HG03039 (cell line): Measurements from ENCODE around the gene SLC5A10.
"Not testable (repeated sequence)": the region's sequence is repeated elsewhere in the genome, so short reads cannot be mapped to it uniquely, and the experiment has no call there.

Experiments
- ATAC-seq: cut with Tn5 transposase; IDR thresholded peaks from one replicate; pipeline ENCODE4 v1.9.1; 2021; ENCODE audit warnings: mild to moderate bottlenecking, moderate library complexity; ENCODE audit not compliant: unreplicated experiment

Gene SLC5A10

GRCh38 chr17:19016297-19016696 lies 64.3 kb downstream of the SLC5A10 start:
- ATAC-seq: no peak

DNA sequence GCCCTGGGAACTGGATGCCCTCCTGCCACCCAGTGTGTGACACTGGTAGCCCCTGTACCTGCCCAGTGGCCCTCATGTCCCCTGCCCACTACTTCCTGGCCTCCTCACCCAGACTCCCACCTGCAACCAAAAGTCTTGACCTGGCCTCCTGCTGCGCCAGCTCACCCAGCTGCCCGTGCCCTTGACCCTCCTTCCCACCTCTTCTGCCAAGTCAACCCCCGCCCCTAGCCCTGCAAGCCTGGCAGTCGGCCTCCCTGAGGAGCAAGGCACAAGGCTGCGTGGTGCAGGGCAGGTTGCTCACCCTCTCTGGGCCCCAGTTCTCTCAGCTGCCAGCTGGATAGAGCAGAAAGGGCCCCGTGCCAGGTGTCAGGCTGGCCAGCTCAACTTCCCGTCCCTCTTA lies 64.9 kb downstream of the SLC5A10 start:
- ATAC-seq: no peak

DNA sequence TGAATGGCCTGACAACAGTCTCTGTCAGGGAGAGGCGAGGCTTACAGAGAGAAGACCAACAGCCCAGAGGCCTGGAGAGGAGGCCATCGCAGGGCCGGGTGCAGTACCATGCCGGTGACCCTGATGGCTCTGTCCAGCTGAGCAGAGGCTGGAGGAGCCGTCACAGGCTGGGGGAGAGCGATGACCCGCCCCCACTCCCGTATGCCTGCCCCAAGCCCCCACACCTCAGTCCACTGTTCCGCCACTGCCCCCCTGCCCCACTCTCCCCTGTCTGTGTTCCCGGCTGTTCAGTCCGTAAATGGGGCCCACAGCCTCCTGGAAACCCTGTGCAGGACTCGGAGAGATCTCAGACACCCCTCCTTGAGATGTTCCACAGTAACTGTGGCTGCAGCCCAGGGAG lies 65.4 kb downstream of the SLC5A10 start:
- ATAC-seq: no peak

- ATAC-seq: no peak
These were observed 66.0 kb downstream of the SLC5A10 start for GRCh38 chr17:19017804-19018599.

GRCh38 chr17:19018600-19018950 lies 66.6 kb downstream of the SLC5A10 start:
- no peak for ATAC-seq

DNA sequence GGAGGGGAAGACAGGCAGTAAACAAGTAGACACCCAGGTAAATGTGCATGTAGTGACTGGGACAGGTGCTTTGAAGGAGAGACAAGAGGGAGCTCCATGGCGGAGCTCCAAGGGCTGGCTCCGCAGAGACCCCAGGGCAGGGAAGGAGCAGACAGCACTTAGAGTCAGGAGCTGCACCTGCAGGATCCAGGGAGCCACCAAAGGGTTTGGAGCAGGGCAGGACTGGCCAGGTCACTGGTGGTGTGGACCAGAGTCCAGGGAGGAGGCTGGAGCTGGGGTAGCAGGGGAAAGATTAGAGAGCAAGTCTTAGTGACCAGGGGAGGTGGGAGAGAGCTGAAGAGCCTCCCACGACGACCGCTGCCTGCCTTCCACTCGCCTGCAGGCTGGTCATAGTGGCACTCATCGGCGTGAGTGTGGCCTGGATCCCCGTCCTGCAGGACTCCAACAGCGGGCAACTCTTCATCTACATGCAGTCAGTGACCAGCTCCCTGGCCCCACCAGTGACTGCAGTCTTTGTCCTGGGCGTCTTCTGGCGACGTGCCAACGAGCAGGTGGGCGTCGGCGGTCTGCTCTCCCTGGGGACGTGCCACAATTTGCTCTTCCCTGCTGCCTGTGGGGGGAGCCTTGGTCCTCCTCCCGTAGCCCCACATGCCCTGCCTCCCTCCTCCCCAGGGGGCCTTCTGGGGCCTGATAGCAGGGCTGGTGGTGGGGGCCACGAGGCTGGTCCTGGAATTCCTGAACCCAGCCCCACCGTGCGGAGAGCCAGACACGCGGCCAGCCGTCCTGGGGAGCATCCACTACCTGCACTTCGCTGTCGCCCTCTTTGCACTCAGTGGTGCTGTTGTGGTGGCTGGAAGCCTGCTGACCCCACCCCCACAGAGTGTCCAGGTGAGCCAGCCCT lies 67.3 kb downstream of the SLC5A10 start:
- no peak for ATAC-seq

DNA sequence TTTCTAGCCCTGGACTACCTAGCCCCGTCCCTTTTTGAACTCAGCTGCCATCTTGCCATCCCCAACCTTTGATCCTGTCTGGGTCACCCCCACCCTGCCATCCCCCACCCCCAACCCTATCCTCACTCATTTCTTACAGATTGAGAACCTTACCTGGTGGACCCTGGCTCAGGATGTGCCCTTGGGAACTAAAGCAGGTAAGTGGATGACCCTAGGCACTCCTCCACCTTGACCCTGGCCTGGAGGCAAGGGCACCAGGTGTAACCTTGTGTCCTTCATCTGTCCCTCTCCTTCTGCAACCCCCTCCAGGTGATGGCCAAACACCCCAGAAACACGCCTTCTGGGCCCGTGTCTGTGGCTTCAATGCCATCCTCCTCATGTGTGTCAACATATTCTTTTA lies 68.1 kb downstream of the SLC5A10 start:
- no peak for ATAC-seq

- ATAC-seq: not testable (repeated sequence)
These were observed 69.2 kb downstream of the SLC5A10 start for GRCh38 chr17:19021011-19021621.

DNA sequence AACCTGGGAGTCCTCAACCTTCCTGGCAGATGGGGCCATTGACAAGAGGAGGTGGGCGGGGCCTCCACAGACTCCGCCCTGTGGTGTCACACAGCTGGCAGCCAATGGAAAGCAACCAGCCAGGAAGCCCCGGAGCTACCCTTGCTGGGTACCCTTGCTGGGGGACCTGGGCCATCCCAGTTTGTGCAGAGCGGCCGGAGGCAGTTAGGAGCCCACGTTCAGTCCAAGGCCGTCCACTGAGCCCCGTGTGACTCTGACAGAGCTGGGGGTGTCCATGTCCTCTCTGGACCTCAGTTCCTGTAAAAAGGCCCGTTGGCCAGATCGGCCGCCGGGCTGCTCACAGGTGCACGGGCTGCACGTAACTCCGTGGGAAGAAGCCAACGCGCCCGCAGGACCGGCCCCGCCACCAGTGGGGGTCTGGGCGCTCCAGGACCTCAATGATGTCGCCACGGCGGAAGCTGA lies 69.7 kb downstream of the SLC5A10 start:
- no peak for ATAC-seq

GRCh38 chr17:19022128-19022527 lies 70.2 kb downstream of the SLC5A10 start:
- ATAC-seq: no peak

DNA sequence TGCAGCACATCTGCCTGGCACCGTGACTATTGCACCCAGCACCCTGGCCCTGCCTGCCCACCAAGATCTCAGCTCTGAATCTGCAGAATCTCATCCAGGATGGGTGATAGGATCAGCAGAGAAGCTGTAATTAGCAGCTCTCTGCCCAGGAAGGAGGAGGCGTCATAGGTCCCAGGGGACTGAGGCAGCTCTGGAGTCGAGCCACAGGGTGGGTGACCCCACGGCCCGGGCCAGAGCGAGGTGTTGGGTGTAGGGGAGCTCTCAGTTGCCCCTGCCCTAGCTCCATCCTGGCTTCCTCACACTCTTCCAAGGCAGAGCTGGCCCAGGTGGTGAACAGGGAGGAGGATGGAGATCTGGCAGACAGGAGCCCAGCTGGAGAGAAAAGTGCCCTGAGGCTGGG lies 70.8 kb downstream of the SLC5A10 start:
- no peak for ATAC-seq

DNA sequence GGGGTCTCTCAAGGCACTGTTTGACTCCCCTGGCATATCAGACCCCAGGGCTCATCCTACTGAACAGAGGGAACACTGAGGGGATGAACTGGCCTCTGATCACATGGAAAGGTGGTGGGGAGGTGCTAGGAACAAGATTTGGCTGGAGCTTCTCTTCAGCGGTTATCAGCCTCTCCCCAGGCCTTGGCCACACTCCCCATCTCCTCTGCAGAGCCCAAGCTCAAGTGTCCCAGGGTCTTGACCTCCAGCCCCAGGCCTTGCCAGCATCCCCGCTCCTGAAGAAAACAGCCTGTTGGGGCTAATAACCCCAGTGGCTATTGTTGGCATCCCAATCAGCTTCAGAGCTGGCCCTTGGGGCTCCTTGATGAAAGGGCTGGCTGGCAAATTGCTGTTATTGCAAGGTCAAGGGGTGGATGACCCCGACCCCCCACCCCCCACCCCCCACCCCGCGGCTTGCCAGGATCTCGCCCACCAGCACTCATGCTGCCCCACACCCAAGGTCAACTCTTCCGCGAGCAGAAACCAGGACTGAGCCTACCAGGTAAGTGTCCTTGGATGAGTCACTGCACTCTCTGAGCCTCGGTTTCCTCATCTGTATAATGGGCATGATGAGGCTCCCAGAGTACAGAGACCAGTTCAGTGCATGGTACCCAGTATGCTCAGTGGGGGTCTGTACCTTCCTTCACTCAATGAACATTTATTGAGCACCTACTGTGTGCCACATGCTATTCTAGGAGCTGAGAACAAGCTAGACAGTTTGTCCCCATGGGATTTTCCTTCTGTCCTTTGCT lies 71.4 kb downstream of the SLC5A10 start:
- no peak for ATAC-seq

GRCh38 chr17:19024101-19025078 lies 72.4 kb downstream of the SLC5A10 start:
- ATAC-seq: no peak

- ATAC-seq: not testable (repeated sequence)
These were observed 76.7 kb downstream of the SLC5A10 start for GRCh38 chr17:19028671-19029070.

DNA sequence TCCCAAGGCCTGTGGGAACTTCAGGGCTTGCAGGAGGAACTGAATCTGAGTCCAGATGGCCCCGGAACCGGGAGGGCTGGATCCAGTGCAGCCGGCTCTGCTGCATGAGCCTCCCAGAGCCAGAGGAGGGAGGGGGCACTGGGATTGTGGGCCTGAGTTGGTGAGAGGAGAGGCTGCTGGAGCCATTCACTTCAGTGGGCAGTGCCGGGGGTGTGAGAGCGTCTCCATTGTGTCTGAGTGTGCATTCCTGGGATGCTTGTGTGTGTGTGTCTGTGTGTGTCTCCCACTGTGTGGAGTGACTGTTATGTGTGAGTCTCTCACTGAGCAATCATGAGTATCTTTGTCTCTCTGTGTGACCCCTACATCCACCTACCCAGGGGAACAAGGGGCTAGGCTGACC lies 77.8 kb downstream of the SLC5A10 start:
- ATAC-seq: not testable (repeated sequence)

- ATAC-seq: not testable (repeated sequence)
These were observed 78.9 kb downstream of the SLC5A10 start for GRCh38 chr17:19030771-19031449.

- not testable (repeated sequence) for ATAC-seq
These were observed 79.8 kb downstream of the SLC5A10 start for GRCh38 chr17:19031729-19032128.

GRCh38 chr17:19032377-19032988 lies 80.5 kb downstream of the SLC5A10 start:
- ATAC-seq: peak; percentile 45
